NCI-H748 treated with DMSO at 0.1 percent for 48 hours (cell line): ENCODE results near the gene TBC1D9B.

Experiments used
- DNase-seq: peaks from one replicate; lab custom pipeline; 2025; lab: John Stamatoyannopoulos, UW

The TBC1D9B gene

DNA sequence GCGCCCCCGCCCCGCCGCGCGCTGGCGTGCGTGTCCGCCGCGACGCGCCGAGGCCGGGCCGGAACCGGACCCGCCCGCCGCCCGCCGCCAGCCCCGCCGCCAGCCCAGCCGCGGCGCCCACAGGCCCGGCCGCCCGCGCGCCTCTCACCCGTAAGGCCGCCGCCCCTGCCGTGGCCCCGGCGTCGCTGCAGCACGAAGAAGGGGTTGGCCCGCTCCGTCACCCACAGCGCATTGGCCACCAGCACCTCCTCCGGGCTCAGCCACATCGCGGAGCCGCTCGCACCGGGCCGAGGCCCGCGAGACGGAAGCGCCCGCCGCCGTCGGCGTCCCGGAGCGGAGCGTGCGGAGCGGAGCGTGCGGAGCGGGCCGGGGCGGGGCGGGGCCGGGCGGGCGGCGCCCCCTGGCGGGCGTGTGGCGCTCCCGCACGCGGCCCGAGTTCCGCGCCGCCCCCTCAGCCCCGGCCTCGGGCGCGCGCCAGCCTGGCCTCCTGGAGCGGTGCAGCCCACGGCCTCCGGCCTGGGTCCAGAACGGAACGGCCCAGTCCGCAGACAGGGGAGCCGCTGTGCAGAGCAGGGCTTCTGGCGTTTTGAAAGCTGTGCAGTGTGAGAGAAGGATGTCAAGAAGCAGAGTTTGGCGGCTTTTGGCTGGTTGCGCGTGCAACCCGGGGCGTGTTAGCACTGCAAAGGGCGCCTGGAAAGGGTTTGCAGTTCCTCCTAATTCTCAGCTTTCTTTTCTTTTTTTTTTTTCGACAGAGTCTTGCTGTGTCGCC is at the start of gene TBC1D9B:
Gene TBC1D9B, minus strand, starts transcription at position 342 of the 769 bp plus-strand sequence. Its CDS starts 76 bp downstream, at position 266.
- peak; percentile 27 for DNase-seq

DNA sequence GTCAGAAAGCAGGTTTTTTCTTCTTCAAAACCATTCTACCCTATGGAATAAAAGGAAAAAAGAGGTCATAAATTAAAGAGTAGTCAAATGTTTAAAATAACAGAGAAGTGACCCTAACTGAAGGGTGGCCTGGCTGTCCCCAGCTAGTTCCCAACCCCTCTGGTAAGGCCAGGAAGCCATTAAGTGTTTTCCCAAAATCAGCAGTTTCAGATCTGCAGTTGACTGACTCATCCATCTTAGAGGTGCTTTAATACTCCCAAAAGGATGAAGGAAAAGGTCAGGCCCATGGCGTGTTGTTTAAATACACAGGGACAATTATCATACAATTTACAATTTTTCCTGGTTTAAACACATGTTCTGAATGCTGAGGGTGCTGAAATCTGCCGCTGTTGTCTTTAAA is 47.9 kb upstream of the TBC1D9B start:
- DNase-seq: no peak

DNA sequence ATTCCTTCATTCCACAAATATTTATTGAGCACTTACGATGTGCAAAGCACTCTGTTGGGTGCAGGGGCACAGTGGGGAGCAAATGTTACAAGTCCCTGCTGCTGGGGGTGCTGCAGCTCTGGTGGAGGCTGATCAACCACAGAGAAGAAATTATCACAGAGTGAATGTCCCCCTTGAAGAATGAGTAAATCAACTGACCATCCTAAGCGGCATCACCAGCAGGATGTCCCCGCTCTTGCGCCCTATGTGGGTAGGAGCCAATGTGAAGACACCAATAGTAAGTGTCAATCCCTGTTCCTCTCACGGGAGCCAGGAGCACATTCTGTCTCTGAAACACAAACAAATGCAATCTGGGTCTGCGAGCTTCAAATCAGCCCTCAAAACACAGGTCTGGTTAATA is 47.4 kb upstream of the TBC1D9B start:
- DNase-seq: no peak

DNA sequence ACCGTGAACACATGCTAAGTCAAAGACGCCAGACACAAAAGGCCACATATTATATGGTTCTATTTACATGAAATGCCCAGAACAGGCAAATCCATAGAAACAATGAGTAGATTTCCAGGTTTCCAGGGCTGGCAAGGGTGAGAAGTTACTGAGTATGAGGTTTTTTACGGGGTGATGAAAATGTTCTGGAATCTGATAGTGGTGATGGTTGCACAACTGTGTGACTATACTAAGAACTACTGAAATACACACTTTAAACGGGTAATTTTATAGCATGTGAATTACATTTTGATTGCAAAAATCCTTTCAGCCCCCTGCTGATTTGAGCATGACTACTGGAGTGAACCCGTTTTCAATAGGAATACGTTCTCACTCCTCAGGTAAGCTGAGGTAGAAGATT is 46.7 kb upstream of the TBC1D9B start:
- no peak for DNase-seq

DNA sequence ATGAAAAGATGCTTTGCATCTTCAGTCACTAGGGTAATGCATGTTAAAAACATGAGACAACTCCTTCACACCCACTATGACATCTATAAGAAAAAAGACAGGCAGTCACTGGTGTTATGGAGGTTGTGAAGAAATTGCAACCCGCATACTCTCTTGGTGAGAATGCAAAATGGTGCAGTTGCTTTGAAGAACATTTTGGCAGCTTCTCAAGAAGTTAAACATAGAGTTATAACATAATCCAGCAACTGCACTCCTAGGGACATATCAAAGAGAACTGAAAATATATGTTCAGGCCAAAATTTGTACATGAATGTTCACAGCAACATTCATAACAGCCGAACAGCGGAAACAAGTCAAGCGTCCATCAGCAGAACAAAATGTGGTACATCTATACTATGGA is 46.3 kb upstream of the TBC1D9B start:
- DNase-seq: no peak

DNA sequence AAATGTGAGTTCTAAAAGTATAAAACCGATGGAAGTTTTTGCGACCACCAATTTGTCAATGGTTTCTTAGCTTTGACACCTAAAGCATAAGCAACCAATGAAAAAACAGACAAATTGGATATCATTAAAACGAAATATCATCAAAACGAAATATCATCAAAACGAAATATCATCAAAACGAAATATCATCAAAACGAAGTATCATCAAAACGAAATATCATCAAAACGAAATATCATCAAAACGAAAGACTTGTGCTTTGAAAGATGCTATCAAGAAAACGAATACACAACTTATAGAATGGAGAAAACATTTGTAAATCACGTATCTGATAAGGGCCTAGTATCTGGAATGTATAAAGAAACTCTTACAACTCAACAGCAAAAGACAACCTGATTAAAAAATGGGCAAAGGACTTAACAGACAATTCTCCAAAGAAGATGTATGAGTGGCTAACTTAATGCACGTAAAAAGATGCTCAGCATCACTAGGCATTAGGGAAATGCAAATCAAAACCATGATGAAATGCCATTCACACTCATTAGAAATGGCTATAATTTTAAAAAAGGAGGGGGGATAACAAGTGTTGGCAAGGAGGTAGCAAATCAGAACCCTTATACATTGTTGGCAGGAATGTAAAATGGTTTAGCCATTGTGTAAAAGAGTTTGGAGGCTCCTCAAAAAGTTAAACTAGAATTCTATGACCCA is 29.4 kb upstream of the TBC1D9B start:
- no peak for DNase-seq

DNA sequence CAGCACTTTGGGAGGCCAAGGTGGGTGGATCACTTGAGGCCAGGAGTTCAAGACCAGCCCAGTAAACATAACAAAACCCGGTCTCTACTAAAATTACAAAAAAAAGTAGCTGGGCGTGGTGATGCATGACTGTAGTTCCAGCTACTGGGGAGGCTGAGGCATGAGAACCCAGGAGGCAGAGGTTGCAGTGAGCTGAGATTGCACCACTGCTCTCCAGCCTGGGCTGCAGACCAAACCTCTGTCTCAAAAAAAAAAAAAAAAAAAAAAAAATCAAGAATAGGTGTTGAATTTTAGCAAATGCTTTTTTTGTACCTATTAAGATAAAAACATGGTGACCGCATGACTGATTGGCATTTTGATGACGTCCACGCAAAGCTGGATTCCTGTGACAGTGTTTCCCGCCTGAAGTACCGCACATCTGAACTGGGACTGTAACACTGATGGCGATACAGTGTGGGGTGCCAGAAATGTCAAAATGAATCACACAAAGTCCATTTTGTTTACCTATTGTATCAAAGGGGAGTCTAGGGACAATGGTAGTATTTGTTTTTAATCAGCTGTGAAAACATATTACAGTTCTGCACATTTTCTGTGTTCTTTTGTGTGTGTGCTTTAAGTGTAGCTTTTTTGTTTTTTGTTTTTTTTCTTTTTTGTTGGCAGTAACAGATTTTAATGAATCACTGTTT is 23.2 kb upstream of the TBC1D9B start:
- DNase-seq: no peak

DNA sequence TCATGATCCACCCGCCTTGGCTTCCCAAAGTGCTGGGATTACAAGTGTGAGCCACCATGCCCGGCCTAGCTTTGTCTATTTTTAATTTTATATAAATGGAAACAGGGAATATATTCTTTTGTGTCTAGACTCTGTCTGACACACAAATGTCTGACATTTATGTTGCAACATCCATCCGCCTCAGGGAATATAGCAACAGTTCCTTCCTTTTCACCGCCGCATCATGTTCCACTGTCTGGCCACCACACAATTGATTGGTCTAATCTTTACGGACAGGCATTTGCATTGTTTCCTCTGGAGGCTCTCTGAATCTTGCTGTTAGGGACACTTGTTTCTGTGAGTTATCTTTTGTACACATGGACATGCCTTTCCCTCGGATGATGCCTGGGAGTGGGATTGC is 20.1 kb upstream of the TBC1D9B start:
- DNase-seq: no peak

DNA sequence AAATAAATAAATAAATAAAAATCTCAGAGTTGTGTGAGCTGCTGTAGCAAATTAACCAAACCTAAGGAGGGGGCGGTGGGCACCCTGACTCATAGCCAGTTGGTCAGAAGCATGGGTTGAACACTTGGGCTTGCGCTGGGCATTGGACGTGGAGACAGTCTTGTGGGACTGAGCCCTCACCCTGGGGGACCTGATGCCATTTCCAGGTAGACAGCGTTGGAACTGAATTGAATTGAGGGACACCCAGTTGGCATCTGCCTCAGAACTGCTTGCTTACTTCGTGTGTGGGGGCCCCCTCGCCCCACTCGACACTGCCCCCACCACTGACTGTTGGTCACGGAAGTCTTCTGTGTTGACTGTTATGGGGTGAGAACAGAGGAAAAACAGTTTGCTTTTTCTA is 19.0 kb upstream of the TBC1D9B start:
- no peak for DNase-seq

DNA sequence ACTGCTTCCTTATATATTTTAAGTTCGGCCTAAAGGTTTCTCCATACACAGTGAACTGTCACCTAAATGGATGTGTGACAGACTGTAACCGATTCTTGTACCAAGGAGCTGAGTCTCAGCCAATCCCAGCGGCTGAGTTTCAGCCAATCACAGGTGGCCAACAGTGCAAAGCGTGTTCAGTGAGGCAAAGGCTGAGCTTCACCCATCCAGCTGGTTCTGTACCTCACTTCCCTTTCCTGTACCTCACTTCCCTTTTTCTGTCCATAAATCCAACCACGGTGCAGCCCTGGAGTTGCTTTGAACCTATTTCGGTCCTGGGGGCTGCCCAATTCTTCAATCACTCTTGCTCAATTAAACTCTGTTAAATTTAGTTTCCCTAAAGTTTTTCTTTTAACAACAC is 15.7 kb upstream of the TBC1D9B start:
- DNase-seq: no peak

DNA sequence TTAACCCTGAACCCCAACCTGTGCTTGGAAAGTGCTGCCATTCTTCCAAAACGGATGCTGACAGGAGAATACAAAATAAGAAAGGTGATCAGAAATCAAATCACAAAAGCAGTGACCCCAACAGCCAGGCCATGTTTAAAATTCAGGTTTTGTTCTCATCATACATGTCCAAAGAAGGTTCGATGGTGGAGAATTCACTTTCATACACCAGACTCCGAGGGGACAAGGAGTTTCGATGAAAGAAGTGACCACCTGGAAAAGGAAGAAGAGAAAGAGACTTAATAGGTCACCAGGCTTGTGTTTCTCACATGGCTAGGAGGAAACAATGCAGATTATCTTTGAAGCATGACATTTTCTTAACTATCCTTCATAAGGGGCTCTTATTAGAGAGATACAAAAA is 12.5 kb upstream of the TBC1D9B start:
- no peak for DNase-seq

DNA sequence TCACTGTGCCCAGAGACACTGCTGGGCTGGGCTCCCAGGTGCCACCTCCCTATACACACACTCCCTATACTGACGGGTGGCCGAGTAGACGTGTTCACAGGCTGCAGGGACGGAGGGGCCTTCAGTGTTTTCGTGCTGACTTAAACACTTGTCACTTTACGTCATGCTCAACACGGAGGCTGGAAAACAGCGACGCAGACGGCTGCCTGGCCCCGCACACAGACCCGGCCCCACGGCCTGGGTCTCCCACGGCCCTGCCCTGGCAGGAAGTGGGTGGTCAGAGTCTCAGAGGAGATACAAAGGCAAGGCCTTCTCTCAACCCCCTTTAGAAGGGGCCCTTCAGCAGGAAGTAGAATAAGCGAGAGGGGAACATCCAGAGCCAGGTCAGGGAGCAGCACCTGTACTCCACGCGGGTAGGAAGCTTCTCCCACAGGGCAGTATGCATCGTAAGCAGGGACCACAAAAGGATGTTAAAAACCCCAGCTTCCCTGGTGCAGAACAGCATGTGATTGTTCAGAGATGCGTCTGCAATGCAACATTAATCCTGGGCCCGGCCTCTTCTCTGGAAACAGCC is 11.9 kb upstream of the TBC1D9B start:
- DNase-seq: no peak

DNA sequence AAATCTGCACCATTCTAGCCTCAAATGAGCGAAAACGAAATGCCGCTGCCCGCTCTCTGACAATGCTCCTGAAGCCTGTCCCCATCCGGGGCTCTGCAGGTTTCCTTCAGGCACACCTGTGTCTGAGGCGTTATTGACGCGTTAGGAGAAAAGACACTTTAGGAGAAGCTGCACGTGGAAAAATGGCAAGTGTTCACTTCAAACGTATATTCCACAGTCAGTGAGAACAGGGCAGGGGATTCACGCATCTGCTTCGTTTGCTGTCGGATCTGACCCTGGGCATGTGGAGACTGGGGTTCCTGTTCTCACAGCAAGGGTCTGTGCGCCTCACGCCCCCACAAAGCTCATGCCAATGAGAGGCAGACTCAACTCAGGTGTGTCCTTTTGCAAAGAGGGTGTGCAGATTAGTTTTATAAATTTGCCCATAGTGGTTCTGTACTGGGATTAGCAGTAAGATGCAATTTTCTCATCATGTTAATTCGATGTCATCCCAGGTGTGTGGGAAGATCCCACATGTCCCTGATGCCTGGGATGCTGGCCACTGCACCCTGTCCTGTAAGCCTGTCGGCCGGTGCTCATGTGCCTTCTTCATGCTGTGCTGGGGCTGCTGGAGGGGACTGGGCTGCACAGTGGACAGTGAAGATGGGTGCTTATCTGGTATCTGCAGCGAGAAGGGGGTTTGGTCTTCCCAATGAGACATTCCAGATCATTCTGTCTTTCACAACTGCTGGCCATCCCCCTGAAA is 11.2 kb upstream of the TBC1D9B start:
- DNase-seq: no peak

DNA sequence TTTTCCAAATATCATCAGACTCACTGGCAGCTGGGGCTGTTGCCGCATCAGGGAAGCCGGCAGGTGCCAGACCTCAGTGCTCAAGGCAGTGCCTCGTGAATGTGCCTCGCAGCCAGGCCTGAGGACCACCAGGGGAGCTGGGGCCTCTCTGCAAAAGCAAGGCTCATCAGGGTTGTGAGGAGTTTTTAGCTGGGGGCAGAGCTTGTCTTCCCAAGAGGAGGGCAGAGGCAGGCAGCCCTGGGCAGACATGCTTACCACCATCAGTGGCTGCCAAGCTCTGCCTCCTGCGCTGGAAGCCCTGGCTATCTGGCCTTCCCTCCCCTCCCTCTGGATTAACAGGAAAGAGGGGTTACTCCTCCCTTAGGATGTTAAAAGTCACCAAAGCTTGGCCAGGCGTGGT is 8.8 kb upstream of the TBC1D9B start:
- DNase-seq: no peak

DNA sequence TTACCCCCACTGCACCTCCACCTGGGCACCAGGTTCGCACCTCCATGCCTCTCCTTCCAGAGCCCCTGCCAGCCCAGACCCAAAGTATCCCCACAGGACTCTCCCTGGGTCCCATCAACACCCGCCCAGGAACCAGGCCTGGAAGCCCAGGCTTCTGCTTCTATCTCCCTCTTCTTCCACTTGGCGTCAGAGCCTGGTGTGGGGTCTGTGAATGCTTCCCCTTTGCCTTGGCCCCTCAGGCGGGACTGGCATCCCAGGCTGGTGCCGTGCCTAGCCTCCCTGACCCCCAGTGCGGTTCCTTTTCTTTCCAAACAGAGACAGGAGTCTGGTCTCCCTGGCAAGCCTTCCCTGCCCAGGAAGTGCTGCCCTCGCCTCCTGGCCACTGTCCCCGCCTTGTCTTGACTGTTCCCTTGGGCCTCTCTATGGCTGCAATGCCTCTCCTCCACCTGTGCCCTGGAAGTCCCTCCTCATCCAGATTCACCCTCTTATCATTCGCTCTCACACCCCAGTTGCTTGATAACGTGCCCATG is 7.8 kb upstream of the TBC1D9B start:
- DNase-seq: no peak

DNA sequence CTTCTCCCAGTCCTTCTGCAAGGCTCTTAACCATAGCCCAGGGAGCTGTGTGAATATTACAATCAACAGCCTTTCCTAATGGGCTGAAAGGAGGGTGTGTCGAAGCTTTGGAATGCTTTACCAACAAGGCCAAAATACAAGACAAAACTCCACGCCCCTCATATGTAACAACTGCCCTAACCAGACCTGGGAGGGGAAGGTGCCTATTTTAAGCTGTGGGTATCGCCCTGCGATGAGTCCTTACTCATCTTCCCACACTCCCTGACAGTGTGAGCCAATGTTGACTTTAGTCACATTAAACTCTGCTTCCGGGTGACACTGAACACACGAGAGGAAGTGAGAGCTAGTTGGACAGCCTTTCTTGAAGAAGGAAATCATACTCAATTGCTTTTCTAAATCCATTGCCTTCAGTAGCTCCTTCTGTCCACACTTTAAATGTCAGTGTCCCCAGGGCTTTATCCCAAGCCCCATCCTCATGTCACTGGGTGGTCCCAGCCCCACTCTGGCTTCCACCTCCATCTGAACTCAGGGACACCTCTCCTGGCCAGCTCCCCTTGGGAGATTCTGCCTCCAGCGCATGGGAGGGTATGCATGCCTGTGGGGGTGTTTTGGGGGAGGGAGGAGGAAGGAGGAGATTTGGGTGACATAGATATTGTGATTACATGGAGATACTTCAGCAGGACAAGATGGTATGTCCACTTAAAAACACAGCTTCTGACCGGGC is 6.5 kb upstream of the TBC1D9B start:
- DNase-seq: no peak

DNA sequence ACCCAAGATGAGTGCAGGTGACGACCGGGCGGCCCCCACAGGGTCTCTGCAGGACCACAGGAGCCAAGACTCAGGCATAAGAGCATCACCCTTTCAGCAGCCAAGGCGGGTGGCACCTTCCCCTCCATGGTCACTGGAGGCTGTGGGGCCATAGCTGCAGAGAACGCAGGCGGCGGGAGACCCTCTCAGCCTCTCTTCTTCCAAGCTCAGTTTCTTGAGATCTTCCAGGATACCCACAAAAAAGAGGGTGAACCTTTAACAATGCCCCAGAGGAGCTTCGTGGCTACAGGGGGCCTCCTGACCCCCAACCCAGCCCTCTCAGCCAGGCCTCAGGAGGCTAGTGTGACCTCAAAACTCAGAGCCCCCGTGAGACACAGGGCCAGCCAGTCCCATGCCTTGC is 5.8 kb upstream of the TBC1D9B start:
- no peak for DNase-seq

DNA sequence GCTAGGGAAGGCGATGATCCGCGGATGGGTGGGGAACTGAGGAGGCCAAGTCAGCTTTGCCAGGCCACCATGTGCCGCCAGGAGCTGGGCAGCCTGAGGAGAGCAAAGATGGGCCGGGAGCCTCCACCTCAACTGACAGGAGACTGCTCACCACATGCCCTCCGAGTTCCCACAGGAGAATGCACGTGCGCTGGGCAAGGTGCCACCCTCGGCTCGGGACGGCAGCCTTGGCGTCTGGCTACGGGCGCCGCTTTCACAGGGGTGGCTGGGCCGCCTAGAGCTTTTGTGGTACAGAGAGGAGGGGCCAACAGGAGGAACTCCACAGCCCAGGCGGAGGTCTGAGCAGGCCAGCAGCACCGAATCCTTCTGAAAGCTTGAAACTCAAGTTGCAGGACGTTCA is 5.3 kb upstream of the TBC1D9B start:
- DNase-seq: no peak

DNA sequence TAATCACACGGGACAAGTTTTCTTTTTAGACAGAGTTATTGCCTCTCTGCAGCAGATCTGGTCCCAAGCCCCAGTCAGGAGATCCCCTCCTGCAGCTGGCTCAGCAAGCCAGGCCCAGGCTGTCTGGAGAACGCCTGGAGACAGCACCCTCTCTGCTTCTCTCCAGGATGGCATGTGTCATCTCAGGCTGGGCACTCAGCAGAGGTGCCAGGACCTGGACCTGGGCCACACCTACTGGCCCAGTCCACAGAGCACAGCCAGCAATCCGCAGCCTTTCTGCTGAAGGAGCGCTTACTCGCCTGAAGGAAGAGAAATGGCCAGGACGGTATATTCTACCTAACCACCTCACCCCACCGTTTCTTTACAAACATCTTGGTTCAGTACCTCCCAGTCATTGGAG is 4.7 kb upstream of the TBC1D9B start:
- DNase-seq: no peak

DNA sequence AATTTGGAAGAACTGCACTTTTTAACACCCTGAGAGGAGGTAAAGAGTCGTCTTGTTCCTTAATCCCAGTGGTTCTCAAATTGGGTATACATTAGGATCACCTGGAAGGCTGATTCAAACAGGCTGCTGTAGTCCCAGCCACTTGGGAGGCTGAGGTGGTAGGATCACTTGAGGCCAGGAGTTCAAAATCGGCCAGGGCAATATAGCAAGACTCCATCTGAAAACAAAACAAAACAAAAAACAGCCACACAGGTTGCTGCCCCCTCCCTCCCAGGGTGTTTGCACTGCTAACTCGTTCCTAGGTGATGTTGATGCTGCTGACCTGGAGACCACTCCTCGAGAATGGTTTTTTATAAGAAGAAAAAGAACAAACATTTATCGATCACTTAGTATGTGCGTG is 1.5 kb upstream of the TBC1D9B start:
- DNase-seq: no peak

DNA sequence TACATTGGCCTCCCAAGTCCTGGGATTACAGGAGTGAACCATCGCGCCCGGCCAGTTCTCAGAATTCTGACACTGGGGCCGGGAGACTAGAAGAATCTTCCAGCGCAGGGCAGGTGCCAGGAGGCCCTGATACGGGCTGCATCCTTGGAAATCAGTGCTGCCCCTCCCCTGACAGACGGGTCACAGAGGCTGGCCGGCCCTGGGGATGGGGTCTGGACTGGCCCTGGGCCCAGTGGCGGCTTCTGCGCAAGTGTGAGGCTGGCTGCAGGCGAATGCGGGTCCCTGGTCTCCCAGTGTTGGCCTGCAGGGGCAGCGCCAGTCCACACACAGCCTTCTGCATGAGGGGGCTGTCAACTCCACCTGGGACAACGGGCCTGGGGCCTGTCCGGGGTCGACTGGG is 831 bp upstream of the TBC1D9B start:
- no peak for DNase-seq
